Measurements from ENCODE around the gene HNRNPUL1.

- peak; percentile 12; the same call in 1 of the 2 replicates for TF ChIP-seq POLR2AphosphoS5 (IDR thresholded peaks at IDR 0.05; ENCODE audit: low read depth, low read length)
- TF ChIP-seq TAF1 (IDR thresholded peaks at IDR 0.05; ENCODE audit: borderline replicate concordance, insufficient read depth, low read length), result no peak
Measured at GRCh38 chr19:41322451-41322850, 58.3 kb downstream of the HNRNPUL1 start.
